SK-N-SH treated with all-trans-retinoic acid at 6 μM for 48 hours (cell line): ENCODE results near the gene TNFRSF21.

Experiments used
- PPARA ChIP-seq: fragments of 250-450 bp; sonication (Bioruptor Pico); IDR thresholded peaks from 2 replicates; pipeline ENCODE4 v1.5.0; 2020; ENCODE audit warnings: mild to moderate bottlenecking, borderline replicate concordance
- TCF4 ChIP-seq: fragments of 250-450 bp; sonication (Bioruptor Pico); IDR thresholded peaks from 2 replicates; pipeline ENCODE4 v1.8.0; 2021; ENCODE audit warnings: mild to moderate bottlenecking, moderate library complexity, borderline replicate concordance
- TSHZ2 ChIP-seq: fragments of 250-450 bp; sonication (Bioruptor Pico); IDR thresholded peaks from 2 replicates; pipeline ENCODE4 v1.5.0; 2020; ENCODE audit warnings: mild to moderate bottlenecking, moderate library complexity
- ZNF565 ChIP-seq: fragments of 450-650 bp; formaldehyde crosslinking; conservative IDR thresholded peaks from 2 replicates; pipeline ENCODE4 v1.5.0; 2020; ENCODE audit warnings: low read depth, mild to moderate bottlenecking, moderate library complexity
- ZNF8 ChIP-seq: fragments of 450-650 bp; formaldehyde crosslinking; IDR thresholded peaks from 2 replicates; pipeline ENCODE4 v1.5.0; 2020; ENCODE audit warnings: mild to moderate bottlenecking, moderate library complexity

GRCh38 chr6:47188588-47189021, 121.1 kb downstream of the TNFRSF21 start:
- TF ChIP-seq ZNF565 (CRISPR knock-in tag) (no peak), TSHZ2 (CRISPR knock-in tag) (no peak), ZNF8 (CRISPR knock-in tag) (no peak), PPARA (CRISPR knock-in tag) (no peak), TCF4 (CRISPR knock-in tag) (no peak)
